ENCODE measurements around the gene TNNC1. TPM values are rescaled to one million over a fixed set of nuclear protein-coding genes. Genes with fewer than 3 reads are reported as not detected.

Gene TNNC1
- total and polyA plus RNA-seq, 9 of the 15 experiments (the other 6 are each of a cell fraction or from before 2014, with no cell fraction given): 0.08 to 0.85 (median 0.42) TPM; not detected in 4

- TF ChIP-seq ZNF12 (CRISPR knock-in tag; IDR thresholded peaks at IDR 0.05): no peak
- TF ChIP-seq ETV6 (IDR thresholded peaks at IDR 0.05; ENCODE audit: borderline replicate concordance in 1 of 2, low read depth in 2 of 2, low read length in 1 of 2): no peak
- TF ChIP-seq ETV6 (CRISPR knock-in tag; IDR thresholded peaks at IDR 0.05; ENCODE audit: borderline replicate concordance): no peak
- TF ChIP-seq ZNF445 (CRISPR knock-in tag; IDR thresholded peaks at IDR 0.05; ENCODE audit: low read depth): no peak
- no peak for TF ChIP-seq HINFP (tag; conservative IDR thresholded peaks at IDR 0.05; ENCODE audit: low read depth)
- TF ChIP-seq FOXK1 (CRISPR knock-in tag; IDR thresholded peaks at IDR 0.05; ENCODE audit: borderline replicate concordance): no peak
- TF ChIP-seq TOE1 (IDR thresholded peaks at IDR 0.05; ENCODE audit: borderline replicate concordance): no peak
- no peak for TF ChIP-seq TOE1 (CRISPR knock-in tag; IDR thresholded peaks at IDR 0.05; ENCODE audit: borderline replicate concordance, low read depth)
- no peak for TF ChIP-seq ZNF695 (CRISPR knock-in tag; IDR thresholded peaks at IDR 0.05)
- no peak for TF ChIP-seq ZNF217 (CRISPR knock-in tag; IDR thresholded peaks at IDR 0.05)
These were observed 31.0 kb upstream of the TNNC1 start (continued) for GRCh38 chr3:52484680-52485461.

All from K562 (cell line).